HG03520 (cell line): ENCODE measurements around the gene DNM2.

Experiments
- ATAC-seq: cut with Tn5 transposase; IDR thresholded peaks from one replicate; pipeline ENCODE4 v1.9.1; 2021; ENCODE audit warnings: mild to moderate bottlenecking, moderate library complexity; ENCODE audit not compliant: unreplicated experiment

DNM2 gene

GRCh38 chr19:10690341-10690781, 27.5 kb upstream of the DNM2 start:
- no peak for ATAC-seq

- no peak for ATAC-seq
These were observed 26.5 kb upstream of the DNM2 start for GRCh38 chr19:10691178-10691881.

- ATAC-seq = no peak
These were observed 26.0 kb upstream of the DNM2 start for GRCh38 chr19:10691883-10692282.

DNA sequence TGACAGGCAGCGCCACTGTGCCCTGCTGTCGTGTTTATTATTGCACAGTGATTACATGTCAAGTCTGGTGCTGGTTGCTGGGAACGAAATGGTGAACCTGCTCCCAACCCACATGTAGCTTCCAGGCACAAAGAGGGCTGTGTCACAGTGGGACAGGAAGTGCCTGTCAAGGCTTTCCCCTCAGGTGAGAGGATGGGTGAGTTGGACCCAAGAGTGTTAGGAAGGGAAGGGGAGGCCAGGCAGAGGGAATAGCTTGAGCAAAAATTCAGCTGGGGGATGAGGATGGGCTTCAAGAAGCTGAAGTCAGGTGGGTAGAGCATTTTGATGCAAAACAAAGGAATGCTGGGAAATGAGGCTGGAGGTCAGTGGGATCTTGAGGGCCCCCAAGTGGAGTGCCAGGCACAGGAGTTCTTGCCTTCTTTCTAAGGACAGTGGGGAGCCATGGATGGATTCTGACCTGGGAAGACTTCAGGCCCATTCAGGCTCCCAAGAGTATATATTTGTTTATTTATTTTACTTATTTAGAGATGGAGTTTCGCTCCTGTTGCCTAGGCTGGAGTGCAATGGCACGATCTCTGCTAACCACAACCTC, 25.1 kb upstream of the DNM2 start:
- no peak for ATAC-seq

- ATAC-seq = no peak
These were observed 23.1 kb upstream of the DNM2 start for GRCh38 chr19:10694706-10695307.

GRCh38 chr19:10695401-10696398, 22.2 kb upstream of the DNM2 start:
- ATAC-seq = no peak

DNA sequence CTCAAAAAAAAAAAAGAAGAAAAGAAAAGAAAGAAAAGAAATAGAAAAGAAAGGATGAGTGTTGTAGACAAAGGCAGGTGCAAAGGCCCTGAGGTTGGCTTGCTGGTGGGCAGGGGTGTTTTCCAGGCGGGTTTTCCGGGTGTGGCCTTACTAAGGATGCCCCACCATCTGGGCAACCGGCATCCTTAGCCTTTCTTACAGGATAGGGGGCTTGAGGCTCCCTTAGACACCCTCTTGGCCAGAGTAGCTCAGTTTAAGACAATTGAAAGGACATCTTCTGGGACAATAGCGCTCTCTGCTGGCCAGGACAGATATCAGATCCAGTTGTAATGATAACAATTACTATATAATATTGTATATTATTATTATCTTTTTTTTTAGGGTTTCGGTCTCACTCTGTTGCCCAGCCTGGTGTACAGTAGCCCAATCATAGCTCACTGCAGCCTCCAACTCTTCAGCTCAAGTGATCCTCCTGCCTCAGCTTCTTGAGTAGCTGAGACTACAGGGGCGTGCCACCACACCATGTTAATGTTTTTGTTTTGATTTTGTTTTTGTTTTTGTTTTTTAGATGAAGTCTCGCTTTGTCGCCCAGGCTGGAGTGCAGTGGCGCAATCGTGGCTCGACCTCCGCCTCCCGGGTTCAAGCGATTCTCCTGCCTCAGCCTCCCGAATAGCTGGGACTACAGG, 18.1 kb upstream of the DNM2 start:
- no peak for ATAC-seq

DNA sequence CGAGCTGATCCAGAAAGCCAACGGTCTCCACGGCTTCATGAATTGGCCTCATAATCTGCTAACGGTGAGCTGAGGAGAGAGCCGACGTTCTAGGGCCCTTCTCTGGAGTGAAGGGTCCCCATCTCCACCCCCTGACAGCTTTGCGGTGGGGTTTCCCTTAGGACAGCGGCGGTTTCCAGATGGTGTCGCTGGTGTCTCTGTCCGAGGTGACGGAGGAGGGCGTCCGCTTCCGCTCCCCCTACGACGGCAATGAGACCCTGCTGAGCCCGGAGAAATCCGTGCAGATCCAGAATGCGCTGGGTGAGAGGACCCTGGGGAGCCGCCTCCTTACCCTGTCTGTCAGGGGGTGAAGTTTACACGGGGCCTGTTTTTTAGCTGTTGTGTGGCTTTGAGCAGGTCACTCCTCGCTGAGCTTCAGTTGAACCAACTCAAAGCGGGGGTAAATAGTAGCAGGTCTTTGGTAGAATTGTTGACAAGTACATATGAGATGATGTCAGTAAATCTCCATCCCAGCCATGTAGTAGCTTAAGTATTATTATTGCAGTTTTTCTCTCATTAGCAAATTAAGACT, 15.8 kb upstream of the DNM2 start:
- no peak for ATAC-seq

GRCh38 chr19:10706990-10707389, 10.9 kb upstream of the DNM2 start:
- no peak for ATAC-seq

- no peak for ATAC-seq
These were observed 10.4 kb upstream of the DNM2 start for GRCh38 chr19:10707440-10707839.

DNA sequence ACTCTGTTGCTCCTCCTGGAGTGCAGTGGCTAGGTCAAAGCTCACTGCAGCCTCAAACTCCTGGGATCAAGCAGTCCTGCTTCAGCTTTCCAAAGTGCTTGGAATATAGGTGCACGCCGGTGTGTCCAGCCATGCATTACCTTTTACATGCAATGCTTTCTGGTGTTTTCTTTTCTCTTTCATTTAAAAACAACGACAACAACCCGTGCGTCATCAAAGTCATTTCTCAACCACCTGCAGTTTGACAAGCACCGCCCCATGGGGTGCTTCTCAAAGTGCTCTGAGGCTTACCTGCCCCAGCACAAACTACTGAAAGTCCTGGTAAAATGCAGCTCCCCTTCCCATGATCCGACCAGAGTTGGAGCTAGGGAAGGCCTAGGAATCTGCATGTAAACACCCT, 9.6 kb upstream of the DNM2 start:
- ATAC-seq = no peak

- no peak for ATAC-seq
These were observed 5.8 kb upstream of the DNM2 start for GRCh38 chr19:10712045-10712444.

DNA sequence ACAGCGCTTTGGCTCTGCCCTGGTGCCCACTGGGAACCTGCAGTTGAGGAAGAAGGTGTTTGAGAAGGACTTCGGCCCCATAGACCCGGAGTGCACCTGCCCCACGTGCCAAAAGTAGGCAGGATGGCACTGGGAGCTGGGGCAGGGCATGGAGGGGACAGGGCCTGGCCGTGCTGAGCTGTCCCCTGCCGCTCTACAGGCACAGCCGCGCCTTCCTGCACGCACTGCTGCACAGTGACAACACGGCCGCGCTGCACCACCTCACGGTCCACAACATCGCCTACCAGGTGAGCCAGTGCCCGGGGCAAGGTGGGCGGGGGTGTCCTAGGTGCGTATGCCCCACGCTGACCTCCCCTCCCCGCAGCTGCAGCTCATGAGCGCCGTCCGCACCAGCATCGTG, 5.1 kb upstream of the DNM2 start:
- ATAC-seq = no peak

DNA sequence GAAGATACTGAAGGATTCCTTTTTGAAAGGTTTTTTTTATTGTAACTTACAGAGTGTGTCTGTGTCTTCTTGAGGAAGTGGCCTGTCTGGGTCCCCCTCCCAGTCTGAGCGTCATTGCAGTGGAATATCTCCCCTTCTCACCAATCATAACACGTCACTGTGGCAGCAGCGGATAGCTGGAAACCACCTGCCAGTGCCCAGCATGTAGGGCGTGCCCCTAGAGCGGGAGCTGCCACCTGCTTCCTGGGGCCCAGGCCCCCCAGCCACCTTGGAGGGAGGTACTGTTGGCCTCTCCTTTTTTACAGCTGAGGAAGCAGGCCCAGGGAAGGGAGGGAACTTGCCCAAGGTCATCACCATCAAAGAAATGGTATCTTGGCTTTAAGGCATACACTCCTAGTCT, 4.6 kb upstream of the DNM2 start:
- no peak for ATAC-seq

GRCh38 chr19:10717054-10717355, 874 bp upstream of the DNM2 start:
- no peak for ATAC-seq

GRCh38 chr19:10718205-10719196, 622 bp downstream of the DNM2 start:
- ATAC-seq = peak; percentile 1

GRCh38 chr19:10719466-10719961, 1.6 kb downstream of the DNM2 start:
- no peak for ATAC-seq

GRCh38 chr19:10720607-10721125, 2.8 kb downstream of the DNM2 start:
- ATAC-seq = no peak

- no peak for ATAC-seq
These were observed 5.7 kb downstream of the DNM2 start for GRCh38 chr19:10723591-10723990.
